Peyer's patch (tissue), 4 donors: Measurements from ENCODE around the gene BRIP1.

ENCODE experiments used
- POLR2A ChIP-seq, 2 donors: fragments of 450-650 bp; IDR thresholded peaks; one replicate each; pipeline ENCODE4 v1.5.1; 2017; ENCODE audit warnings: antibody characterized with exemption in 2 of 2, mild to moderate bottlenecking in 2 of 2, moderate library complexity in 2 of 2
- TF ChIP-seq, protein P1 (sequence below), 6 experiments: fragments of 450-650 bp in 4 of 6; fragments of 200-600 bp in 2 of 6; sonication (generic) in 1 of 6; IDR thresholded peaks; one replicate each; pipeline ENCODE4 v1.5.1; 2017 to 2019; ENCODE audit warnings: antibody characterized with exemption in 6 of 6, mild to moderate bottlenecking in 3 of 6, moderate library complexity in 1 of 6

DNA sequence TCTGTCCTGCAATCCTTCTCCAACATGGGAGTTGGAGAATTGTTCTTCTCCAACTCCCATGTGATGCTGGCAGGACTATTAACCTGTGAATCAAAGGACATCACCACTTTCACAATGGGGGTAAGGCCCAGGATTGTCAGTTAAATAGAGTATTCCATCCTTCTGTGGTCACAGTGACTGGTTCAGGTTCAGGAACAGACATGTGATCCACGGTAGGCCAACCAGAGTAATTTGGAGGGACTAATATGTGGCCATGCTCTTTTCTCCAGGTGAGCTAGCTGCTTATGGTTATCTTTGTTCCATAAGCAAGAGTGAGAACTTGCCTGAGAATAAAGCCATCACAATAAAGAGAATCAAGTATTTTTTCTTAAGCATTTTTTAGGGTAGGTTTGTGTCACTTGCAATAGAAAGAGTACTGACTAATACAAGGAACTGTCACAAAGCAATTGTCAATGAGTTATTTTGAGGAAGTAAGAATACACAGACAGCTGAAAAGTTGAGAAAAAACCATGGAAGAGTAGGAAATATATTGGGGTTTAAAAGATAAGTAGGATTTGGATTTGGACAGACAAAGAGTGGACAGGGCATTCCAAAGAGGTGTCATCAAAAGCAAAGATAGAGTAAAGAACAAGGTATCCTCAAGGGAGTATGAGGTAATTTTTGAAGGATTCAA is 63.4 kb downstream of the BRIP1 start:
- TF ChIP-seq, protein P1, sequence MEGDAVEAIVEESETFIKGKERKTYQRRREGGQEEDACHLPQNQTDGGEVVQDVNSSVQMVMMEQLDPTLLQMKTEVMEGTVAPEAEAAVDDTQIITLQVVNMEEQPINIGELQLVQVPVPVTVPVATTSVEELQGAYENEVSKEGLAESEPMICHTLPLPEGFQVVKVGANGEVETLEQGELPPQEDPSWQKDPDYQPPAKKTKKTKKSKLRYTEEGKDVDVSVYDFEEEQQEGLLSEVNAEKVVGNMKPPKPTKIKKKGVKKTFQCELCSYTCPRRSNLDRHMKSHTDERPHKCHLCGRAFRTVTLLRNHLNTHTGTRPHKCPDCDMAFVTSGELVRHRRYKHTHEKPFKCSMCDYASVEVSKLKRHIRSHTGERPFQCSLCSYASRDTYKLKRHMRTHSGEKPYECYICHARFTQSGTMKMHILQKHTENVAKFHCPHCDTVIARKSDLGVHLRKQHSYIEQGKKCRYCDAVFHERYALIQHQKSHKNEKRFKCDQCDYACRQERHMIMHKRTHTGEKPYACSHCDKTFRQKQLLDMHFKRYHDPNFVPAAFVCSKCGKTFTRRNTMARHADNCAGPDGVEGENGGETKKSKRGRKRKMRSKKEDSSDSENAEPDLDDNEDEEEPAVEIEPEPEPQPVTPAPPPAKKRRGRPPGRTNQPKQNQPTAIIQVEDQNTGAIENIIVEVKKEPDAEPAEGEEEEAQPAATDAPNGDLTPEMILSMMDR (IDR thresholded peaks at IDR 0.05) = no peak
- TF ChIP-seq POLR2A (IDR thresholded peaks at IDR 0.05) = no peak
